DND-41 (cell line): ENCODE results near the gene ABLIM2.
"Not testable (repeated sequence)": the region's sequence is repeated elsewhere in the genome, so short reads cannot be mapped to it uniquely, and the experiment has no call there.

Experiments
- ATAC-seq: fragments of 200-7000 bp; cut with Tn5 transposase; 3 replicates; pipeline ENCODE4 v1.9.1; 2021; ENCODE audit warnings: low read depth; ENCODE audit not compliant: insufficient read depth
- DNase-seq: peaks from one replicate; pipeline ENCODE4 v3.0.0-alpha.2; 2020
- H2AFZ ChIP-seq: 2 replicates; pipeline ENCODE4 v1.6.0; 2012; ENCODE audit warnings: low read depth, low read length
- H3K27ac ChIP-seq: 2 replicates; pipeline ENCODE4 v1.5.1; 2012; ENCODE audit warnings: low read length, inconsistent platforms
- H3K27me3 ChIP-seq: fragments of 200-600 bp; sonication (generic); 2 replicates; pipeline ENCODE4 v1.6.0; 2012; ENCODE audit warnings: low read length, mild to moderate bottlenecking, inconsistent platforms; ENCODE audit not compliant: insufficient read depth, poor library complexity
- H3K36me3 ChIP-seq: 2 replicates; pipeline ENCODE4 v1.5.1; 2012; ENCODE audit warnings: low read length, inconsistent platforms; ENCODE audit not compliant: insufficient read depth
- H3K4me1 ChIP-seq: 2 replicates; pipeline ENCODE4 v1.5.1; 2012; ENCODE audit warnings: mild to moderate bottlenecking, low read length; ENCODE audit not compliant: insufficient read depth
- H3K4me2 ChIP-seq: 2 replicates; pipeline ENCODE4 v1.6.0; 2012; ENCODE audit warnings: mild to moderate bottlenecking, moderate library complexity, low read length, inconsistent platforms; ENCODE audit not compliant: insufficient read depth
- H3K4me3 ChIP-seq, 2 experiments: fragments of 200-600 bp in 1 of 2; shearing (Covaris generic) in 1 of 2; 2 replicates each; pipeline ENCODE4 v1.5.1; 2012 to 2016; ENCODE audit warnings: inconsistent platforms in 2 of 2, low read length in 2 of 2, mild to moderate bottlenecking in 2 of 2, low read depth in 1 of 2, moderate library complexity in 1 of 2
- H3K79me2 ChIP-seq: 2 replicates; pipeline ENCODE4 v1.6.0; 2012; ENCODE audit warnings: low read length, inconsistent platforms; ENCODE audit not compliant: insufficient read depth
- H3K9ac ChIP-seq: 2 replicates; pipeline ENCODE4 v1.6.0; 2012; ENCODE audit warnings: low read depth, mild to moderate bottlenecking, inconsistent platforms, low read length, moderate library complexity
- H3K9me3 ChIP-seq: 2 replicates; pipeline ENCODE4 v1.5.1; 2012; ENCODE audit warnings: low read length, moderate library complexity, mild to moderate bottlenecking, inconsistent platforms; ENCODE audit not compliant: insufficient read depth, severe bottlenecking
- H4K20me1 ChIP-seq: 2 replicates; pipeline ENCODE4 v1.6.0; 2012; ENCODE audit warnings: low read length; ENCODE audit not compliant: insufficient read depth
- CTCF ChIP-seq: IDR thresholded peaks from 2 replicates; pipeline ENCODE4 v1.5.1; 2012; ENCODE audit warnings: borderline replicate concordance, low read length, moderate library complexity, mild to moderate bottlenecking; ENCODE audit not compliant: poor library complexity, severe bottlenecking; ENCODE audit errors: extremely low read depth
- EZH2 ChIP-seq: IDR thresholded peaks from 3 replicates; pipeline ENCODE4 v1.6.1; 2012; ENCODE audit warnings: borderline replicate concordance, low read depth, mild to moderate bottlenecking, moderate library complexity, low read length, inconsistent platforms; ENCODE audit not compliant: severe bottlenecking

ABLIM2 gene

GRCh38 chr4:7945709-7946380 is 212.8 kb downstream of the ABLIM2 start:
- Histone ChIP-seq H3K79me2 (no peaks in the 10 kb centered on the region), H4K20me1 (no peaks in the 10 kb centered on the region), H3K4me3 (no peak overlapping the region), H3K4me1 (no peaks in the 10 kb centered on the region), H2AFZ (no peak overlapping the region), H3K36me3 (no peaks in the 10 kb centered on the region), H3K27ac (no peak overlapping the region), H3K4me2 (no peak overlapping the region), H3K27me3 (no peaks in the 10 kb centered on the region), H3K9me3 (no peaks in the 10 kb centered on the region), H3K9ac (no peak overlapping the region)
- TF ChIP-seq EZH2, result no peak
- no peak for TF ChIP-seq CTCF
- DNase-seq (no peak), ATAC-seq (no peak)

GRCh38 chr4:7944599-7945220 is 213.9 kb downstream of the ABLIM2 start:
- Histone ChIP-seq H3K79me2 (no peaks in the 10 kb centered on the region), H3K4me2 (no peak overlapping the region), H3K4me1 (no peaks in the 10 kb centered on the region), H3K27me3 (no peaks in the 10 kb centered on the region), H4K20me1 (no peaks in the 10 kb centered on the region), H3K9ac (no peak overlapping the region), H3K4me3 (no peak overlapping the region), H3K36me3 (no peaks in the 10 kb centered on the region), H3K27ac (no peak overlapping the region), H3K9me3 (no peaks in the 10 kb centered on the region), H2AFZ (no peak overlapping the region)
- ATAC-seq, result no peak
- no peak for DNase-seq
- no peak for TF ChIP-seq EZH2
- TF ChIP-seq CTCF, result no peak

GRCh38 chr4:7943688-7944087 is 214.9 kb downstream of the ABLIM2 start:
- H3K9ac ChIP-seq, H3K9me3 ChIP-seq, H3K4me1 ChIP-seq, H4K20me1 ChIP-seq, H3K36me3 ChIP-seq, DNase-seq, H3K4me3 ChIP-seq, ATAC-seq, H3K27me3 ChIP-seq, H3K27ac ChIP-seq, H3K4me2 ChIP-seq, H2AFZ ChIP-seq, H3K79me2 ChIP-seq: not testable (repeated sequence)

GRCh38 chr4:7943211-7943610 is 215.4 kb downstream of the ABLIM2 start:
- Histone ChIP-seq H3K4me1 (no peaks in the 10 kb centered on the region), H3K27me3 (no peaks in the 10 kb centered on the region), H3K27ac (no peak overlapping the region), H3K4me2 (no peak overlapping the region), H3K36me3 (no peaks in the 10 kb centered on the region), H3K9ac (no peak overlapping the region), H2AFZ (no peak overlapping the region), H4K20me1 (no peaks in the 10 kb centered on the region), H3K4me3 (no peak overlapping the region), H3K9me3 (no peaks in the 10 kb centered on the region), H3K79me2 (no peaks in the 10 kb centered on the region)
- ATAC-seq (no peak), DNase-seq (no peak)
- no peak for TF ChIP-seq CTCF
- TF ChIP-seq EZH2, result no peak
